Putamen (tissue), 1 donor: Measurements from ENCODE around the gene KRTAP5-1.

ENCODE experiments used
- DNase-seq: peaks from one replicate; pipeline ENCODE4 v3.0.0-alpha.2; 2016; ENCODE audit warnings: low spot score

KRTAP5-1 gene

GRCh38 chr11:1559111-1559951, 25.8 kb downstream of the KRTAP5-1 start:
- peak; percentile 96 for DNase-seq

- DNase-seq: no peak
Observed at GRCh38 chr11:1558775-1559110, 26.3 kb downstream of the KRTAP5-1 start.

- DNase-seq: no peak
Observed at GRCh38 chr11:1557904-1558774, 26.9 kb downstream of the KRTAP5-1 start.

- no peak for DNase-seq
Observed at GRCh38 chr11:1557051-1557884, 27.8 kb downstream of the KRTAP5-1 start.

GRCh38 chr11:1556278-1556902, 28.7 kb downstream of the KRTAP5-1 start:
- no peak for DNase-seq

GRCh38 chr11:1555713-1556153, 29.4 kb downstream of the KRTAP5-1 start:
- DNase-seq: no peak

GRCh38 chr11:1554981-1555712, 29.9 kb downstream of the KRTAP5-1 start:
- DNase-seq: no peak

- no peak for DNase-seq
Observed at GRCh38 chr11:1553808-1554594, 31.1 kb downstream of the KRTAP5-1 start.

- peak; percentile 84 for DNase-seq
Observed at GRCh38 chr11:1549338-1550330, 35.4 kb downstream of the KRTAP5-1 start.

GRCh38 chr11:1548221-1549070, 36.6 kb downstream of the KRTAP5-1 start:
- DNase-seq: no peak

- DNase-seq: no peak
Observed at GRCh38 chr11:1547467-1548098, 37.5 kb downstream of the KRTAP5-1 start.

GRCh38 chr11:1546536-1547466, 38.3 kb downstream of the KRTAP5-1 start:
- peak; percentile 58 for DNase-seq

GRCh38 chr11:1546077-1546535, 39.0 kb downstream of the KRTAP5-1 start:
- DNase-seq: no peak

GRCh38 chr11:1545432-1545831, 39.7 kb downstream of the KRTAP5-1 start:
- no peak for DNase-seq

- no peak for DNase-seq
Observed at GRCh38 chr11:1544536-1544935, 40.5 kb downstream of the KRTAP5-1 start.

- no peak for DNase-seq
Observed at GRCh38 chr11:1543606-1544263, 41.3 kb downstream of the KRTAP5-1 start.
